H9 (cell line): Measurements from ENCODE around the gene SYCN. TPM values are rescaled to one million over a fixed set of nuclear protein-coding genes. Genes with fewer than 3 reads are reported as not detected.

Experiments used
- DNase-seq: peaks from one replicate; pipeline ENCODE4 v3.0.0-alpha.2; 2017
- H2AFZ ChIP-seq: one replicate; pipeline ENCODE4 v1.6.1; 2013; ENCODE audit warnings: mild to moderate bottlenecking, low read length, control low read depth, moderate library complexity
- H2AK5ac ChIP-seq: 2 replicates; pipeline ENCODE4 v1.6.1; 2013; ENCODE audit warnings: low read length, control low read depth, mixed read lengths; ENCODE audit not compliant: insufficient read length
- H2BK120ac ChIP-seq: one replicate; pipeline ENCODE4 v1.6.1; 2013; ENCODE audit warnings: low read depth, mild to moderate bottlenecking, low read length, control low read depth, inconsistent platforms; ENCODE audit not compliant: poor library complexity, severe bottlenecking
- H2BK12ac ChIP-seq: 2 replicates; pipeline ENCODE4 v1.6.1; 2013; ENCODE audit warnings: low read length, control low read depth, mixed read lengths, low read depth; ENCODE audit not compliant: insufficient read length
- H2BK15ac ChIP-seq: 2 replicates; pipeline ENCODE4 v1.6.1; 2013; ENCODE audit warnings: low read depth, low read length, control low read depth
- H2BK20ac ChIP-seq: one replicate; pipeline ENCODE4 v1.6.1; 2013; ENCODE audit warnings: low read depth, mild to moderate bottlenecking, low read length, control low read depth, inconsistent platforms; ENCODE audit not compliant: poor library complexity, severe bottlenecking
- H2BK5ac ChIP-seq: 2 replicates; pipeline ENCODE4 v1.6.1; 2013; ENCODE audit warnings: low read length, control low read depth, mixed read lengths; ENCODE audit not compliant: insufficient read length
- H3K14ac ChIP-seq: 2 replicates; pipeline ENCODE4 v1.6.1; 2013; ENCODE audit warnings: low read length, control low read depth; ENCODE audit not compliant: insufficient read depth
- H3K18ac ChIP-seq: 2 replicates; pipeline ENCODE4 v1.6.1; 2013; ENCODE audit warnings: low read depth, mild to moderate bottlenecking, mixed read lengths, low read length, control low read depth; ENCODE audit not compliant: insufficient read length
- H3K23ac ChIP-seq: 2 replicates; pipeline ENCODE4 v1.6.1; 2013; ENCODE audit warnings: low read length, control low read depth, mixed read lengths, low read depth; ENCODE audit not compliant: insufficient read length
- H3K23me2 ChIP-seq: 2 replicates; pipeline ENCODE4 v1.6.1; 2013; ENCODE audit warnings: low read depth, mild to moderate bottlenecking, mixed read lengths, low read length, control low read depth; ENCODE audit not compliant: insufficient read length, poor library complexity, severe bottlenecking
- H3K27ac ChIP-seq: 2 replicates; pipeline ENCODE4 v1.5.1; 2013; ENCODE audit warnings: low read length, control low read depth, mixed read lengths, low read depth; ENCODE audit not compliant: insufficient read length
- H3K27me3 ChIP-seq: 2 replicates; pipeline ENCODE4 v1.6.1; 2013; ENCODE audit warnings: low read length, control low read depth, inconsistent platforms; ENCODE audit not compliant: insufficient read depth
- H3K4ac ChIP-seq: 2 replicates; pipeline ENCODE4 v1.6.1; 2013; ENCODE audit warnings: low read depth, mild to moderate bottlenecking, control low read depth, inconsistent platforms, low read length, moderate library complexity
- H3K4me1 ChIP-seq: 2 replicates; pipeline ENCODE4 v1.6.1; 2013; ENCODE audit warnings: low read length, control low read depth, inconsistent platforms; ENCODE audit not compliant: insufficient read depth
- H3K4me2 ChIP-seq: 2 replicates; pipeline ENCODE4 v1.6.1; 2013; ENCODE audit warnings: low read length, control low read depth, mixed read lengths; ENCODE audit not compliant: insufficient read length, insufficient read depth
- H3K56ac ChIP-seq: 2 replicates; pipeline ENCODE4 v1.6.1; 2013; ENCODE audit warnings: low read depth, mild to moderate bottlenecking, mixed read lengths, low read length, control low read depth; ENCODE audit not compliant: insufficient read length
- H3K79me1 ChIP-seq: 2 replicates; pipeline ENCODE4 v1.6.1; 2013; ENCODE audit warnings: low read depth, mild to moderate bottlenecking, moderate library complexity, low read length, control low read depth, inconsistent platforms; ENCODE audit not compliant: insufficient read depth, poor library complexity, severe bottlenecking
- H3K79me2 ChIP-seq: 2 replicates; pipeline ENCODE4 v1.6.1; 2013; ENCODE audit warnings: low read length, control low read depth, inconsistent platforms; ENCODE audit not compliant: insufficient read depth
- H3K9ac ChIP-seq: 2 replicates; pipeline ENCODE4 v1.6.1; 2013; ENCODE audit warnings: low read length, control low read depth, mixed read lengths; ENCODE audit not compliant: insufficient read length; ENCODE audit errors: extremely low read depth
- H3K9me3 ChIP-seq: one replicate; pipeline ENCODE4 v1.6.1; 2013; ENCODE audit warnings: low read depth, low read length, inconsistent platforms; ENCODE audit not compliant: control insufficient read depth
- H3T11ph ChIP-seq: one replicate; pipeline ENCODE4 v1.6.1; 2013; ENCODE audit warnings: mild to moderate bottlenecking, low read length, control low read depth, inconsistent platforms
- H4K20me1 ChIP-seq: one replicate; pipeline ENCODE4 v1.6.1; 2013; ENCODE audit not compliant: control insufficient read depth, insufficient read length, insufficient read depth
- H4K5ac ChIP-seq: 2 replicates; pipeline ENCODE4 v1.6.1; 2013; ENCODE audit warnings: low read depth, mild to moderate bottlenecking, mixed read lengths, low read length, control low read depth; ENCODE audit not compliant: insufficient read length
- H4K8ac ChIP-seq: replicated peaks from 2 replicates; pipeline ENCODE4 v1.6.1; 2013; ENCODE audit warnings: low read length, control low read depth, mixed read lengths, low read depth; ENCODE audit not compliant: insufficient read length
- H4K91ac ChIP-seq: 2 replicates; pipeline ENCODE4 v1.6.1; 2013; ENCODE audit warnings: low read depth, mild to moderate bottlenecking, moderate library complexity, mixed read lengths, low read length, control low read depth; ENCODE audit not compliant: insufficient read length
- H3K27ac Mint-ChIP-seq, 3 experiments: 2 replicates in 2 of 3; 3 replicates in 1 of 3; pipeline ENCODE4 v1.8.0; 2020 to 2021; ENCODE audit warnings: mixed read lengths in 3 of 3, mild to moderate bottlenecking in 1 of 3, moderate library complexity in 1 of 3
- H3K27me3 Mint-ChIP-seq: 2 replicates; pipeline ENCODE4 v1.8.0; 2021; ENCODE audit warnings: low read depth, mild to moderate bottlenecking, moderate library complexity, mixed read lengths
- H3K36me3 Mint-ChIP-seq, 3 experiments: 2 replicates in 2 of 3; 3 replicates in 1 of 3; pipeline ENCODE4 v1.8.0; 2020 to 2021; ENCODE audit warnings: low read depth in 3 of 3, mixed read lengths in 3 of 3; ENCODE audit not compliant: insufficient read depth in 1 of 3
- H3K4me1 Mint-ChIP-seq, 2 experiments: 2 replicates each; pipeline ENCODE4 v1.8.0; 2020; ENCODE audit warnings: mixed read lengths in 2 of 2
- H3K4me3 Mint-ChIP-seq, 2 experiments: 2 replicates in 1 of 2; 3 replicates in 1 of 2; pipeline ENCODE4 v1.8.0; 2020 to 2021; ENCODE audit warnings: mild to moderate bottlenecking in 2 of 2, mixed read lengths in 2 of 2, moderate library complexity in 1 of 2
- H3K9me3 Mint-ChIP-seq, 2 experiments: 2 replicates in 1 of 2; 3 replicates in 1 of 2; pipeline ENCODE4 v1.8.0; 2020; ENCODE audit warnings: mild to moderate bottlenecking in 2 of 2, mixed read lengths in 2 of 2, moderate library complexity in 1 of 2
- CTCF ChIP-seq: fragments of 200-600 bp; sonication (generic); conservative IDR thresholded peaks from 3 replicates; pipeline ENCODE4 v1.8.0; 2021; ENCODE audit warnings: antibody characterized with exemption, mild to moderate bottlenecking
- WGBS: extraction: QIAGEN DNeasy Blood & Tissue Kit; methylation state at CpG from one replicate; pipeline ENCODE4 v1.1.7; 2013; ENCODE audit warnings: missing lambda C conversion rate, low lambda C conversion rate, mixed read lengths; ENCODE audit not compliant: insufficient read length; ENCODE audit errors: extremely low coverage; 5-methylcytosine and 5-hydroxymethylcytosine counted together
- total RNA-seq: library from RNA; stranded (reverse); gene quantifications from 2 replicates; pipeline ENCODE4 v1.2.1, GENCODE V29; 2021

The SYCN gene
- total RNA-seq, 1 experiment from 2014 or later = not detected

- Histone ChIP-seq H2AFZ (no peak within 1 kb of the TSS), H2AK5ac (no peak within 1 kb of the TSS), H4K5ac (no peak within 1 kb of the TSS), H2BK12ac (no peak within 1 kb of the TSS), H2BK5ac (no peak within 1 kb of the TSS), H4K91ac (no peak within 1 kb of the TSS), H3K79me1 (no peaks in the 10 kb centered on the region), H3K56ac (no peak within 1 kb of the TSS), H4K8ac (no peak within 1 kb of the TSS), H2BK120ac (no peak within 1 kb of the TSS), H3K9ac (no peak within 1 kb of the TSS), H3K4me1 (no peaks in the 10 kb centered on the region), H3K23me2 (peaks cover 9% of the 10 kb centered on the region), H3K23ac (no peak within 1 kb of the TSS), H2BK20ac (no peak within 1 kb of the TSS), H3T11ph (no peak within 1 kb of the TSS), H3K4me2 (peak within 1 kb of the TSS; percentile 38), H4K20me1 (no peaks in the 10 kb centered on the region), H3K27me3 (peaks cover 35% of the 10 kb centered on the region; the same call in 1 of the 2 replicates), H3K79me2 (no peaks in the 10 kb centered on the region), H3K9me3 (no peaks in the 10 kb centered on the region), H3K14ac (no peak within 1 kb of the TSS), H3K18ac (no peak within 1 kb of the TSS), H3K27ac (no peak within 1 kb of the TSS), H3K4ac (no peak within 1 kb of the TSS), H2BK15ac (no peak within 1 kb of the TSS)
- Mint-ChIP-seq H3K27ac (no peak within 1 kb of the TSS), H3K36me3 (no peaks in the 10 kb centered on the region), H3K27me3 (peaks cover 90% of the 10 kb centered on the region), H3K9me3 (no peaks in the 10 kb centered on the region), H3K4me1 (peaks cover 2 to 3% of the 10 kb centered on the region in 2 experiments; a peak in 2 of 4 replicates), H3K4me3 (peak within 1 kb of the TSS; percentile 19 to 68)
- no CpG with 5 or more reads among the region's 13 CpGs for WGBS
- TF ChIP-seq CTCF = no peak
- DNase-seq = no peak
Observed at GRCh38 chr19:39248806-39249205, 44.7 kb upstream of the SYCN start, which contains the start of gene IFNL4. IFNL4 (minus strand) TSS chr19:39248856.
